SU-DHL-6 (cell line): Measurements from ENCODE around the gene BCKDK.

ENCODE experiments used
- H2AFZ ChIP-seq: fragments of 200-600 bp; sonication (generic); 2 replicates; pipeline ENCODE4 v1.6.1; 2014; ENCODE audit warnings: low read depth, mild to moderate bottlenecking, moderate library complexity, mixed read lengths, antibody characterized with exemption, low read length; ENCODE audit not compliant: severe bottlenecking
- H3F3A ChIP-seq: fragments of 200-600 bp; shearing (Covaris generic); 2 replicates; pipeline ENCODE4 v1.6.0; 2016; ENCODE audit warnings: antibody characterized with exemption, mild to moderate bottlenecking; ENCODE audit not compliant: insufficient read depth
- H3K27ac ChIP-seq: fragments of 200-600 bp; sonication (generic); 2 replicates; pipeline ENCODE4 v1.5.1; 2016; ENCODE audit warnings: low read depth, mild to moderate bottlenecking, low read length, moderate library complexity, mixed read lengths
- H3K27me3 ChIP-seq: fragments of 200-600 bp; sonication (generic), shearing (Covaris generic); 2 replicates; pipeline ENCODE4 v1.6.0; 2014; ENCODE audit warnings: mild to moderate bottlenecking, low read length
- H3K36me3 ChIP-seq: fragments of 200-600 bp; sonication (generic); 2 replicates; pipeline ENCODE4 v1.6.1; 2014; ENCODE audit warnings: mild to moderate bottlenecking, low read length, mixed read lengths
- H3K4me2 ChIP-seq: fragments of 300-600, 200-600 bp; shearing (Covaris generic), sonication (generic); 2 replicates; pipeline ENCODE4 v1.6.0; 2014; ENCODE audit warnings: low read length, low read depth, mild to moderate bottlenecking; ENCODE audit not compliant: poor library complexity, severe bottlenecking
- H3K4me3 ChIP-seq: fragments of 200-600 bp; sonication (generic); 2 replicates; pipeline ENCODE4 v1.5.1; 2014; ENCODE audit warnings: antibody characterized with exemption, low read length, mild to moderate bottlenecking, mixed read lengths; ENCODE audit not compliant: insufficient read depth, poor library complexity, severe bottlenecking
- H3K79me2 ChIP-seq: fragments of 200-600 bp; sonication (generic); 2 replicates; pipeline ENCODE4 v1.6.1; 2014; ENCODE audit warnings: mild to moderate bottlenecking, low read length, moderate library complexity; ENCODE audit not compliant: insufficient read depth
- H3K9ac ChIP-seq: fragments of 200-600 bp; sonication (generic); 2 replicates; pipeline ENCODE4 v1.7.0; 2014; ENCODE audit warnings: mild to moderate bottlenecking, low read length
- H3K9me2 ChIP-seq: fragments of 200-600 bp; sonication (generic); replicated peaks from 2 replicates; pipeline ENCODE4 v1.6.1; 2014; ENCODE audit warnings: low read length; ENCODE audit not compliant: insufficient read depth
- H3K9me3 ChIP-seq: fragments of 200-600 bp; sonication (generic); 2 replicates; pipeline ENCODE4 v1.6.1; 2014; ENCODE audit warnings: low read length, mixed read lengths; ENCODE audit not compliant: insufficient read depth
- H4K20me1 ChIP-seq: fragments of 200-600 bp; sonication (generic); 2 replicates; pipeline ENCODE4 v1.6.1; 2014; ENCODE audit warnings: low read depth, mild to moderate bottlenecking, antibody characterized with exemption, low read length, moderate library complexity, mixed read lengths
- CTCF ChIP-seq: fragments of 200-600 bp; sonication (generic); IDR thresholded peaks from one replicate; pipeline ENCODE4 v1.5.1; 2017; ENCODE audit warnings: antibody characterized with exemption, mild to moderate bottlenecking, low read length, moderate library complexity; ENCODE audit not compliant: insufficient read depth, poor library complexity, severe bottlenecking
- EZH2phosphoT487 ChIP-seq: fragments of 200-600 bp; sonication (generic), shearing (Covaris generic); conservative IDR thresholded peaks from 2 replicates; pipeline ENCODE4 v1.6.1; 2018; ENCODE audit warnings: mild to moderate bottlenecking, antibody characterized with exemption, low read length, moderate library complexity, mixed read lengths

The BCKDK gene

DNA sequence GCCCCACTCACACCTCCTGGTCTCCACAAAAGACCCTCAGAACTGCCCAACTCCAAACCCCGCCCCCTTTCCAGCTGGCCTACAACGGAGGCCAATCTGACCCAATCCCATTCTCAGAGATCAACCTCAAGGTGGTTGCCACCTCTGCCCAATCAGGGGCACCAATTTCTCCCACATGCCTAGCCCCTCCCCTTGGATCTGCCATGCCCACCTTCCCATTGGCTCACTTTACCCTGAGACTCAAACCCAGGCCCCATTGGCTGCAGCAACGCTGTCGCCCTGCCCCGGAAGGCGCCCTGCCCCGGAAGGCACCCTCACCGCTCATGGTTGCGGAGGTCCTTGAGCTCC, 44.7 kb upstream of the BCKDK start:
- no peak overlapping the region for H3K9ac ChIP-seq
- no peaks in the 10 kb centered on the region for H3K27me3 ChIP-seq
- no peak overlapping the region for H3K4me2 ChIP-seq
- no peak overlapping the region for H3K27ac ChIP-seq
- H2AFZ ChIP-seq = no peak overlapping the region
- H3K36me3 ChIP-seq = no peaks in the 10 kb centered on the region
- no peaks in the 10 kb centered on the region for H3K9me2 ChIP-seq
- no peaks in the 10 kb centered on the region for H4K20me1 ChIP-seq
- H3F3A ChIP-seq = 0 out of 2 replicates have a peak, but pooled peaks cover 3% of the 10 kb centered on the region
- peaks cover 23% of the 10 kb centered on the region for H3K79me2 ChIP-seq
- H3K4me3 ChIP-seq = no peak overlapping the region
- TF ChIP-seq EZH2phosphoT487 (no peak), CTCF (no peak)
- H3K9me3 ChIP-seq = no peaks in the 10 kb centered on the region

- Histone ChIP-seq H4K20me1 (no peaks in the 10 kb centered on the region), H3K36me3 (no peaks in the 10 kb centered on the region), H3K27ac (no peak overlapping the region), H3K4me3 (no peak overlapping the region), H3K27me3 (no peaks in the 10 kb centered on the region), H3K79me2 (peaks cover 27% of the 10 kb centered on the region), H3K9me3 (no peaks in the 10 kb centered on the region), H3F3A (0 out of 2 replicates have a peak, but pooled peaks cover 3% of the 10 kb centered on the region), H3K4me2 (no peak overlapping the region), H2AFZ (no peak overlapping the region), H3K9ac (no peak overlapping the region), H3K9me2 (no peaks in the 10 kb centered on the region)
- TF ChIP-seq EZH2phosphoT487 = no peak
- no peak for TF ChIP-seq CTCF
Observed at GRCh38 chr16:31063843-31064611, 44.2 kb upstream of the BCKDK start.

GRCh38 chr16:31064882-31065461, 43.2 kb upstream of the BCKDK start:
- no peak overlapping the region for H3K9ac ChIP-seq
- H4K20me1 ChIP-seq = no peaks in the 10 kb centered on the region
- H3K79me2 ChIP-seq = peaks cover 31% of the 10 kb centered on the region
- H3K4me3 ChIP-seq = no peak overlapping the region
- no peak overlapping the region for H3K27ac ChIP-seq
- H3F3A ChIP-seq = no peaks in the 10 kb centered on the region
- no peaks in the 10 kb centered on the region for H3K9me3 ChIP-seq
- no peak overlapping the region for H2AFZ ChIP-seq
- no peak overlapping the region for H3K4me2 ChIP-seq
- TF ChIP-seq CTCF = no peak
- no peak for TF ChIP-seq EZH2phosphoT487
- H3K36me3 ChIP-seq = no peaks in the 10 kb centered on the region
- H3K27me3 ChIP-seq = no peaks in the 10 kb centered on the region
- H3K9me2 ChIP-seq = no peaks in the 10 kb centered on the region
